ENCODE data around the gene HIVEP2. TPM values are rescaled to one million over a fixed set of nuclear protein-coding genes. Genes with fewer than 3 reads are reported as not detected.
A peak's percentile ranks its signal among the peaks of the same experiment; 100 is the strongest.

The HIVEP2 gene
- total RNA-seq, 2 donors from 2014 or later: 1.7 to 2.4 TPM

DNA sequence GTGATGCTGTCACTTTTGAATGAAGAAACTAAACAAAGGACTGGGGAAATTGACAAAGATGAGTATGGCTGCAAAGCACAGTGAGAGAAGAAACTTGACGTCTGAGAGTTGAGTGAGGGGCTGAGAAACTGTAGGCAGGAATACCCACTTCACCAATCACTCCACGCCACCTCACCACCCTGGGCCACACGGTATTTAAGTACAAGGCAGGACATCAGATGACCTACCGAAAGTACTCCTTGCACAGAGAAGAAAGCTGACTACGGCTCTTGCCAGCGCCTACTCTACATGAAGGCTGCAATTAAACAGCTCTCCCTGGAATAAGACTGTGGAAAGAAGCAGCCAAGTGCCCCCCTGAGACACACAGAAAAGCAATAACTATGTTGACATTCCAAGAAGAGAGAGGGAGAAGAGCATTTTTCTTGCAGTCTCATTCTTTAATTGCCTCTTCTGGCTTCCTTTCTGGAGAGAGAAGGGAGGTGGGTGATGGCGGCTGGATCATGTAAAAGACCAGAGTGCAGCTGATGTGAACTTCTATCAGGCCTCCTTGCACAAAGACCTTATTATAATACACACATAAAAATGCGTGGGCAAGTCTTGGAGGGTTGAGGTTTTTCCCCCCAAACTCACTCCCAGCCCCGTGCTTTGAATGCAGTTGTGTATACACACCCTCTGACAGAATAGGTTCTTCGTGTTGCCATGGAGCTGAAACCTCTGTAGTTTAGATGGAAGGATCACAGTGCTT lies 44.6 kb downstream of the HIVEP2 start:
- Histone ChIP-seq H3K27ac (ENCODE audit: low read depth, low read length) (peak overlapping the region; percentile 74), H3K4me1 (ENCODE audit: control insufficient read depth, insufficient read depth, low read length) (peaks cover 8% of the 10 kb centered on the region), H3K4me3 (ENCODE audit: low read length) (no peak overlapping the region), H3K27me3 (ENCODE audit: control insufficient read depth, insufficient read depth, low read length, poor library complexity, severe bottlenecking) (no peaks in the 10 kb centered on the region), H3K9me3 (ENCODE audit: control insufficient read depth, low read length) (no peaks in the 10 kb centered on the region), H3K9ac (ENCODE audit: extremely low read depth, low read length, poor library complexity, severe bottlenecking) (no peak overlapping the region), H3K36me3 (ENCODE audit: control insufficient read depth, insufficient read depth, low read length) (no peaks in the 10 kb centered on the region)
- no peak for DNase-seq
- H3K4me1 Mint-ChIP-seq: peaks cover 15% of the 10 kb centered on the region
- H3K27me3 Mint-ChIP-seq (ENCODE audit: insufficient read depth): no peaks in the 10 kb centered on the region
- WGBS, 2 experiments (ENCODE audit: insufficient coverage in 1 of 2, insufficient read length in 1 of 2): 87 to 93% methylated on average over 5 to 10 of the region's 10 CpGs
- no peak overlapping the region for H3K27ac Mint-ChIP-seq
- TF ChIP-seq, protein P1, sequence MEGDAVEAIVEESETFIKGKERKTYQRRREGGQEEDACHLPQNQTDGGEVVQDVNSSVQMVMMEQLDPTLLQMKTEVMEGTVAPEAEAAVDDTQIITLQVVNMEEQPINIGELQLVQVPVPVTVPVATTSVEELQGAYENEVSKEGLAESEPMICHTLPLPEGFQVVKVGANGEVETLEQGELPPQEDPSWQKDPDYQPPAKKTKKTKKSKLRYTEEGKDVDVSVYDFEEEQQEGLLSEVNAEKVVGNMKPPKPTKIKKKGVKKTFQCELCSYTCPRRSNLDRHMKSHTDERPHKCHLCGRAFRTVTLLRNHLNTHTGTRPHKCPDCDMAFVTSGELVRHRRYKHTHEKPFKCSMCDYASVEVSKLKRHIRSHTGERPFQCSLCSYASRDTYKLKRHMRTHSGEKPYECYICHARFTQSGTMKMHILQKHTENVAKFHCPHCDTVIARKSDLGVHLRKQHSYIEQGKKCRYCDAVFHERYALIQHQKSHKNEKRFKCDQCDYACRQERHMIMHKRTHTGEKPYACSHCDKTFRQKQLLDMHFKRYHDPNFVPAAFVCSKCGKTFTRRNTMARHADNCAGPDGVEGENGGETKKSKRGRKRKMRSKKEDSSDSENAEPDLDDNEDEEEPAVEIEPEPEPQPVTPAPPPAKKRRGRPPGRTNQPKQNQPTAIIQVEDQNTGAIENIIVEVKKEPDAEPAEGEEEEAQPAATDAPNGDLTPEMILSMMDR (conservative IDR thresholded peaks at IDR 0.05): no peak
- no peak overlapping the region for H3K4me3 Mint-ChIP-seq
- H3K36me3 Mint-ChIP-seq (ENCODE audit: low read depth): no peaks in the 10 kb centered on the region
- H3K9me3 Mint-ChIP-seq: no peaks in the 10 kb centered on the region

DNA sequence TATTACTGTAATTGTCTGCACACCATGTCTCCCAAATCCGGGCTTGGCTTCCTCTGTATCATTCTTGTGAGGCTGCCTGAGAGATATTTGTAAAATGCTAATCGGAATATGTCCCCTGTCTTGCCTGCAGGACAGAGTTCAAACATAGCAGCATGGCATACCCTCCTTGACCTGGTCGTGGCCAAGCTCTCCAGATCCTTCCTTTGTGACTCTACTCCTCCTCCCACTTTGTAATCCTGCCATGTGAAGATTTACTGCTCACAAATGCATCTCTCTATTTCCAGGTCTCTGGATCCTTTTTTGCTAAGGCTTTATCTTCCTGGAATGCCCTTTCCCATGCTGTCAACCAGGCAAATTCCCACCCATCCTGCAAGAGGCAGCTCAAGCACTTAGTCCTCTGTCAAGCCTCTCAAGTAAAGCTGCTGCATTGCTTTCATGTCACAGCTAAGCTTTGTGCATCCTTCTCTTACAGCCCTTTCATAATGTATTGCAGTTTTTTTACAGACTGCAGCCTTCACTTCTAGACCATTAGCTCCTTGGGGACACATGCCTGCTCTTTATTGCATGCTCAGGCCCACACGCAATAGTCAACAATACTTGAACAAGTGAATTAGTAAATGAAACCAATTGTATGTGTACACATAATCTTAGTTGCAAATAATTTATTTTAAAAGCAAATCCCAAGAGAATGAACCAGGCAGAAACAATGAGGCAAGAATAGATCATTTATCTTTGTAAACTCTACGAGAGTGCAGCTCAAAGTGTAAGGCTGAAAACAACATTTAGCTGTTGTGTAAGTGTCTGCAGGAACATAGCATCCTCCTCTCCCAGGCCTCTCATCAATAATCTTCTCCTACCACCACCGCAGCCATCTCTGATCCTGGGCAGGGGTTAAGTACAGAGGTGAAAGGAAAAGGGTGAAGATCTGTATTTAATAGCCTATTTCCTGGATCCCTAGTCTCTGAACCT lies 45.8 kb downstream of the HIVEP2 start:
- WGBS, 2 experiments (ENCODE audit: insufficient coverage in 1 of 2, insufficient read length in 1 of 2): 95 to 100% methylated on average over 3 to 6 of the region's 6 CpGs
- Mint-ChIP-seq H3K36me3 (ENCODE audit: low read depth) (no peaks in the 10 kb centered on the region), H3K9me3 (no peaks in the 10 kb centered on the region), H3K27me3 (ENCODE audit: insufficient read depth) (no peaks in the 10 kb centered on the region), H3K4me3 (no peak overlapping the region), H3K4me1 (peaks cover 10% of the 10 kb centered on the region), H3K27ac (no peak overlapping the region)
- Histone ChIP-seq H3K27me3 (ENCODE audit: control insufficient read depth, insufficient read depth, low read length, poor library complexity, severe bottlenecking) (no peaks in the 10 kb centered on the region), H3K9ac (ENCODE audit: extremely low read depth, low read length, poor library complexity, severe bottlenecking) (no peak overlapping the region), H3K36me3 (ENCODE audit: control insufficient read depth, insufficient read depth, low read length) (no peaks in the 10 kb centered on the region), H3K9me3 (ENCODE audit: control insufficient read depth, low read length) (no peaks in the 10 kb centered on the region), H3K27ac (ENCODE audit: low read depth, low read length) (peak overlapping the region; percentile 26), H3K4me1 (ENCODE audit: control insufficient read depth, insufficient read depth, low read length) (peaks cover 3% of the 10 kb centered on the region), H3K4me3 (ENCODE audit: low read length) (no peak overlapping the region)
- TF ChIP-seq, protein P1 (conservative IDR thresholded peaks at IDR 0.05): no peak
- no peak for DNase-seq

DNA sequence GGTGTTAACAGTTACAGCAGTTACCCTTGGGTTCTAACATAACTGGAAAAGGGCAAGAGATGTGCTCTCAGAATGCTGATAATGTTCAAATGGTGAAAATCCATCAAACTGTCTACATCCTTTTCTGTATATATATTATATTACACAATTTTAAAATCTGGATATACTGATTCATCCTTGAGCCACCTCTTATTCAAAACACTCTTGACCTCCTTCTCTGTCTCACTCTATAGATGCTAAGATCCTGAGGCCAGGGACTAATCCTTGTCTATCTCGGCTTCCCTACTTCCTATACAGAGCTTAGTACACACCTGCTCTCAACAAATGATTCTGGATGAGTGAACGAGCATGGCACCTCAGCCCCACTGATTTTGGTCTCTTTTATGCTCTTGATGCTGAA lies 47.3 kb downstream of the HIVEP2 start:
- Histone ChIP-seq H3K9me3 (ENCODE audit: control insufficient read depth, low read length) (no peaks in the 10 kb centered on the region), H3K27me3 (ENCODE audit: control insufficient read depth, insufficient read depth, low read length, poor library complexity, severe bottlenecking) (no peaks in the 10 kb centered on the region), H3K36me3 (ENCODE audit: control insufficient read depth, insufficient read depth, low read length) (no peaks in the 10 kb centered on the region), H3K27ac (ENCODE audit: low read depth, low read length) (no peak overlapping the region), H3K9ac (ENCODE audit: extremely low read depth, low read length, poor library complexity, severe bottlenecking) (no peak overlapping the region), H3K4me1 (ENCODE audit: control insufficient read depth, insufficient read depth, low read length) (no peaks in the 10 kb centered on the region), H3K4me3 (ENCODE audit: low read length) (no peak overlapping the region)
- Mint-ChIP-seq H3K36me3 (ENCODE audit: low read depth) (no peaks in the 10 kb centered on the region), H3K27ac (no peak overlapping the region), H3K27me3 (ENCODE audit: insufficient read depth) (no peaks in the 10 kb centered on the region), H3K4me3 (no peak overlapping the region), H3K9me3 (no peaks in the 10 kb centered on the region), H3K4me1 (peaks cover 3% of the 10 kb centered on the region)
- 87 to 92% methylated on average over 2 of the region's 2 CpGs for WGBS, 2 experiments (ENCODE audit: insufficient coverage in 1 of 2, insufficient read length in 1 of 2)
- no peak for DNase-seq
- TF ChIP-seq, protein P1 (conservative IDR thresholded peaks at IDR 0.05): no peak

All from endodermal cell (in vitro differentiated cells).